Measurements from ENCODE around the gene CLPTM1.

The CLPTM1 gene

GRCh38 chr19:45011959-45012358 is 56.8 kb downstream of the CLPTM1 start:
- DNase-seq (ENCODE audit: low read depth in 3 of 3): no peak

- DNase-seq (ENCODE audit: low read depth in 3 of 3): peak in 2 of 3 experiments; percentile 30 to 52
These were observed 61.5 kb downstream of the CLPTM1 start for GRCh38 chr19:45016388-45017314.

GRCh38 chr19:45019187-45019586 is 64.0 kb downstream of the CLPTM1 start:
- no peak for DNase-seq (ENCODE audit: low read depth in 3 of 3)

- no peak for DNase-seq (ENCODE audit: low read depth in 3 of 3)
These were observed 64.9 kb downstream of the CLPTM1 start for GRCh38 chr19:45020071-45020470.

GRCh38 chr19:45021971-45022370 is 66.8 kb downstream of the CLPTM1 start:
- no peak for DNase-seq (ENCODE audit: low read depth in 3 of 3)

- DNase-seq (ENCODE audit: low read depth in 3 of 3): no peak
These were observed 67.9 kb downstream of the CLPTM1 start for GRCh38 chr19:45023048-45023447.

- DNase-seq (ENCODE audit: low read depth in 3 of 3): no peak
These were observed 70.1 kb downstream of the CLPTM1 start for GRCh38 chr19:45025264-45025663.

- no peak for DNase-seq (ENCODE audit: low read depth in 3 of 3)
These were observed 72.2 kb downstream of the CLPTM1 start for GRCh38 chr19:45027371-45027770.

GRCh38 chr19:45030825-45031224 is 75.6 kb downstream of the CLPTM1 start:
- no peak for DNase-seq (ENCODE audit: low read depth in 3 of 3)

GRCh38 chr19:45032421-45032820 is 77.2 kb downstream of the CLPTM1 start:
- DNase-seq (ENCODE audit: low read depth in 3 of 3): no peak

GRCh38 chr19:45035755-45036154 is 80.6 kb downstream of the CLPTM1 start:
- DNase-seq (ENCODE audit: low read depth in 3 of 3): no peak

GRCh38 chr19:45037393-45038169 is 82.4 kb downstream of the CLPTM1 start:
- DNase-seq (ENCODE audit: low read depth in 3 of 3): no peak

- peak; percentile 74 to 80 (median 77) for DNase-seq (ENCODE audit: low read depth in 3 of 3)
These were observed 84.0 kb downstream of the CLPTM1 start, which contains the start of gene CLASRP for GRCh38 chr19:45038931-45039893. TSS of gene CLASRP (plus strand) at chr19:45039045. CDS start at chr19:45040213, 1,168 bp downstream.

- DNase-seq (ENCODE audit: low read depth in 3 of 3): no peak
These were observed 85.0 kb downstream of the CLPTM1 start for GRCh38 chr19:45040059-45040771.

- DNase-seq (ENCODE audit: low read depth in 3 of 3): no peak
These were observed 85.9 kb downstream of the CLPTM1 start for GRCh38 chr19:45041125-45041524.

Data from stimulated activated CD4-positive, alpha-beta T cell treated with anti-CD3 and anti-CD28 coated beads, TNF-alpha, amount 100 ng/mL, for 4 hours (primary cell).